Fibroblast of skin of left quadriceps (primary cell): ENCODE data around the gene EFNB3.

Experiments used
- DNase-seq, 2 experiments: peaks; one replicate each; pipeline ENCODE4 v3.0.0-alpha.2; 2013; ENCODE audit warnings: low read depth in 2 of 2

The EFNB3 gene

GRCh38 chr17:7704601-7705268 is at the start of gene EFNB3:
Gene EFNB3 (plus strand): TSS chr17:7705202. CDS start chr17:7705599, 397 bp downstream.
- DNase-seq = peak in 1 of 2 experiments; percentile 37

- DNase-seq = no peak
Measured at GRCh38 chr17:7655541-7655840, 49.5 kb upstream of the EFNB3 start.

- no peak for DNase-seq
Measured at GRCh38 chr17:7656958-7657609, 47.9 kb upstream of the EFNB3 start.

GRCh38 chr17:7667656-7668406 is 37.2 kb upstream of the EFNB3 start:
- no peak for DNase-seq

GRCh38 chr17:7668482-7668881 is 36.5 kb upstream of the EFNB3 start:
- DNase-seq = no peak

- DNase-seq = no peak
Measured at GRCh38 chr17:7673239-7673638, 31.8 kb upstream of the EFNB3 start.

- no peak for DNase-seq
Measured at GRCh38 chr17:7674934-7675333, 30.1 kb upstream of the EFNB3 start.

GRCh38 chr17:7676533-7676932 is 28.5 kb upstream of the EFNB3 start:
- DNase-seq = no peak

- no peak for DNase-seq
Measured at GRCh38 chr17:7677388-7678067, 27.5 kb upstream of the EFNB3 start.

GRCh38 chr17:7684851-7685532 is 20.0 kb upstream of the EFNB3 start:
- DNase-seq = no peak

- peak; percentile 84 to 86 for DNase-seq
Measured at GRCh38 chr17:7685533-7686221, 19.3 kb upstream of the EFNB3 start.

GRCh38 chr17:7686222-7687071 is 18.6 kb upstream of the EFNB3 start:
- peak; percentile 74 to 76 for DNase-seq

- DNase-seq = peak; percentile 85
Measured at GRCh38 chr17:7687072-7687907, 17.7 kb upstream of the EFNB3 start, which contains the start of gene TP53. Gene TP53 (minus strand): TSS chr17:7687490. CDS start chr17:7676594, 10,896 bp downstream.

GRCh38 chr17:7687908-7688807 is 16.8 kb upstream of the EFNB3 start, which contains the start of gene WRAP53:
Gene WRAP53 (plus strand): TSS chr17:7688477. CDS start chr17:7688649, 172 bp downstream.
- DNase-seq = peak; percentile 98

GRCh38 chr17:7688808-7689316 is 16.1 kb upstream of the EFNB3 start:
- no peak for DNase-seq

- DNase-seq = no peak
Measured at GRCh38 chr17:7695586-7695985, 9.4 kb upstream of the EFNB3 start.

GRCh38 chr17:7697828-7698588 is 7.0 kb upstream of the EFNB3 start:
- no peak for DNase-seq
